H1 (cell line): Measurements from ENCODE around the gene ZNF280B. TPM values are rescaled to one million over a fixed set of nuclear protein-coding genes. Genes with fewer than 3 reads are reported as not detected.

ENCODE experiments used
- CTCF ChIA-PET: fragments of 300-600 bp; sonication (Branson Sonifier 250); formaldehyde crosslinking; loops from one replicate; lab custom pipeline; 2021; ENCODE audit not compliant: partially characterized antibody; lab: Charles Lee
- POLR2A ChIA-PET: fragments of 300-600 bp; sonication (Branson Sonifier 250); formaldehyde crosslinking; loops from one replicate; lab custom pipeline; 2021; ENCODE audit warnings: inconsistent platforms; ENCODE audit not compliant: partially characterized antibody; lab: Charles Lee
- DNase-seq, 2 experiments: peaks; one replicate each; pipeline versions ENCODE4 v3.0.0 to v3.0.0-alpha.2; 2010 to 2022; ENCODE audit warnings: low spot score in 2 of 2, low read depth in 1 of 2, mixed read lengths in 1 of 2
- FAIRE-seq: peaks from 2 replicates; lab custom pipeline; 2011; peaks lifted over from hg19 to GRCh38; lab: Jason Lieb, UNC
- H2AFZ ChIP-seq: 2 replicates; pipeline ENCODE4 v1.8.1; 2012; ENCODE audit warnings: low read length, inconsistent platforms
- H2AK5ac ChIP-seq: 2 replicates; pipeline ENCODE4 v1.6.1; 2013; ENCODE audit warnings: low read depth, low read length
- H2BK120ac ChIP-seq: replicated peaks from 2 replicates; pipeline ENCODE3; 2013; ENCODE audit warnings: low read depth, low read length, inconsistent platforms
- H2BK12ac ChIP-seq: 2 replicates; pipeline ENCODE4 v1.6.1; 2013; ENCODE audit warnings: low read depth, low read length
- H2BK15ac ChIP-seq: 2 replicates; pipeline ENCODE4 v1.6.1; 2013; ENCODE audit warnings: low read length
- H2BK20ac ChIP-seq: 2 replicates; pipeline ENCODE4 v1.6.1; 2013; ENCODE audit warnings: low read length
- H2BK5ac ChIP-seq: 2 replicates; pipeline ENCODE4 v1.6.1; 2013; ENCODE audit warnings: low read depth, low read length
- H3K14ac ChIP-seq: 2 replicates; pipeline ENCODE4 v1.6.1; 2013; ENCODE audit warnings: inconsistent platforms; ENCODE audit not compliant: insufficient read length
- H3K18ac ChIP-seq: 2 replicates; pipeline ENCODE4 v1.6.1; 2013; ENCODE audit warnings: low read length; ENCODE audit errors: extremely low read depth
- H3K23ac ChIP-seq: 2 replicates; pipeline ENCODE4 v1.6.1; 2013; ENCODE audit warnings: inconsistent platforms; ENCODE audit not compliant: insufficient read length
- H3K23me2 ChIP-seq: 2 replicates; pipeline ENCODE4 v1.6.1; 2013; ENCODE audit warnings: low read depth, low read length
- H3K27ac ChIP-seq: 2 replicates; pipeline ENCODE4 v1.6.1; 2011; ENCODE audit warnings: low read depth, low read length, inconsistent platforms
- H3K27me3 ChIP-seq, 4 experiments: replicated peaks in 1 of 4; 1 replicate in 1 of 4; 2 replicates in 3 of 4; pipeline versions ENCODE4 v1.6.1 to v1.8.1; 2011 to 2013; ENCODE audit warnings: low read length in 3 of 4, mild to moderate bottlenecking in 3 of 4, inconsistent platforms in 2 of 4, mixed read lengths in 2 of 4, moderate library complexity in 1 of 4; ENCODE audit not compliant: control insufficient read depth in 3 of 4, insufficient read depth in 3 of 4; ENCODE audit errors: extremely low read depth in 1 of 4
- H3K36me3 ChIP-seq, 4 experiments: 2 replicates each; pipeline versions ENCODE4 v1.6.1 to v1.8.1; 2011 to 2013; ENCODE audit warnings: mild to moderate bottlenecking in 4 of 4, low read length in 3 of 4, moderate library complexity in 2 of 4, control low read depth in 1 of 4, inconsistent platforms in 1 of 4; ENCODE audit not compliant: insufficient read depth in 4 of 4, control insufficient read depth in 2 of 4
- H3K4ac ChIP-seq: replicated peaks from 2 replicates; pipeline ENCODE3; 2013; ENCODE audit warnings: low read length, low read depth, mixed read lengths, inconsistent platforms; ENCODE audit not compliant: insufficient read length
- H3K4me1 ChIP-seq, 4 experiments: replicated peaks in 1 of 4; 1 replicate in 1 of 4; 2 replicates in 3 of 4; pipeline versions ENCODE4 v1.6.1 to v1.8.1; 2011 to 2013; ENCODE audit warnings: low read length in 3 of 4, inconsistent platforms in 2 of 4, mixed read lengths in 1 of 4; ENCODE audit not compliant: insufficient read depth in 4 of 4, control insufficient read depth in 3 of 4
- H3K4me2 ChIP-seq, 2 experiments: 2 replicates each; pipeline versions ENCODE4 v1.6.1 to v1.8.1; 2011 to 2013; ENCODE audit warnings: low read depth in 2 of 2, low read length in 2 of 2, control low read depth in 1 of 2, inconsistent platforms in 1 of 2, mild to moderate bottlenecking in 1 of 2; ENCODE audit not compliant: insufficient read depth in 1 of 2
- H3K4me3 ChIP-seq, 4 experiments: fragments of 200-600, 300-600 bp in 1 of 4; sonication (generic), shearing (Covaris generic), sonication (Bioruptor Twin) in 1 of 4; 2 replicates each; pipeline versions ENCODE4 v1.5.1 to v1.8.1; 2011 to 2016; ENCODE audit warnings: low read length in 4 of 4, low read depth in 3 of 4, control low read depth in 2 of 4, inconsistent platforms in 2 of 4, mild to moderate bottlenecking in 2 of 4, mixed read lengths in 1 of 4, moderate library complexity in 1 of 4; ENCODE audit not compliant: insufficient read depth in 2 of 4; ENCODE audit errors: extremely low read depth in 1 of 4
- H3K56ac ChIP-seq: replicated peaks from 2 replicates; pipeline ENCODE3; 2013; ENCODE audit warnings: low read depth, mild to moderate bottlenecking, mixed read lengths, low read length, inconsistent platforms; ENCODE audit not compliant: insufficient read length
- H3K79me1 ChIP-seq: 2 replicates; pipeline ENCODE4 v1.6.1; 2013; ENCODE audit warnings: low read depth, low read length, control low read depth
- H3K79me2 ChIP-seq, 2 experiments: 2 replicates each; pipeline versions ENCODE4 v1.6.1 to v1.8.1; 2012 to 2013; ENCODE audit warnings: low read length in 2 of 2, mild to moderate bottlenecking in 2 of 2, inconsistent platforms in 1 of 2; ENCODE audit not compliant: insufficient read depth in 2 of 2, control insufficient read depth in 1 of 2
- H3K9ac ChIP-seq, 4 experiments: replicated peaks in 1 of 4; 1 replicate in 1 of 4; 2 replicates in 3 of 4; pipeline versions ENCODE4 v1.6.1 to v1.8.1; 2011 to 2013; ENCODE audit warnings: low read depth in 3 of 4, low read length in 3 of 4, control low read depth in 2 of 4, mild to moderate bottlenecking in 2 of 4, moderate library complexity in 2 of 4, inconsistent platforms in 1 of 4; ENCODE audit errors: extremely low read depth in 1 of 4
- H3K9me3 ChIP-seq, 2 experiments: 2 replicates each; pipeline versions ENCODE4 v1.6.1 to v1.8.1; 2012 to 2013; ENCODE audit warnings: mild to moderate bottlenecking in 2 of 2, moderate library complexity in 2 of 2, control low read depth in 1 of 2, inconsistent platforms in 1 of 2, low read depth in 1 of 2, low read length in 1 of 2, mixed read lengths in 1 of 2; ENCODE audit not compliant: insufficient read depth in 2 of 2
- H4K20me1 ChIP-seq, 2 experiments: replicated peaks in 1 of 2; 2 replicates each; pipeline versions ENCODE3 to v1.8.1; 2011 to 2013; ENCODE audit warnings: inconsistent platforms in 2 of 2, low read length in 2 of 2, mild to moderate bottlenecking in 1 of 2; ENCODE audit not compliant: insufficient read depth in 2 of 2, control insufficient read depth in 1 of 2
- H4K5ac ChIP-seq: 2 replicates; pipeline ENCODE4 v1.6.1; 2013; ENCODE audit warnings: low read length, low read depth, mixed read lengths, inconsistent platforms; ENCODE audit not compliant: insufficient read length
- H4K8ac ChIP-seq: 2 replicates; pipeline ENCODE4 v1.8.0; 2013; ENCODE audit warnings: mild to moderate bottlenecking, moderate library complexity, low read length, inconsistent platforms; ENCODE audit not compliant: insufficient read depth; ENCODE audit errors: extremely low read depth
- H4K91ac ChIP-seq: replicated peaks from 2 replicates; pipeline ENCODE3; 2013; ENCODE audit warnings: low read length, mixed read lengths, inconsistent platforms; ENCODE audit not compliant: insufficient read length
- BACH1 ChIP-seq: IDR thresholded peaks from 2 replicates; pipeline ENCODE4 v1.6.1; 2012; ENCODE audit warnings: low read length, improper control_type of control experiment
- CBX5 ChIP-seq: fragments of 300-800, 300-1000 bp; sonication (generic); IDR thresholded peaks from 2 replicates; pipeline ENCODE4 v1.7.1; 2016; ENCODE audit warnings: antibody characterized with exemption, low read length, low read depth
- JUN ChIP-seq: IDR thresholded peaks from 2 replicates; pipeline ENCODE4 v1.6.1; 2011; ENCODE audit warnings: low read depth, mild to moderate bottlenecking, improper control_type of control experiment, low read length
- RBBP5 ChIP-seq: IDR thresholded peaks from 2 replicates; pipeline ENCODE4 v1.7.1; 2012; ENCODE audit warnings: low read depth, mild to moderate bottlenecking, inconsistent platforms, low read length, moderate library complexity, borderline replicate concordance
- SIX5 ChIP-seq: IDR thresholded peaks from 2 replicates; pipeline ENCODE4 v1.6.1; 2011; ENCODE audit warnings: mild to moderate bottlenecking, low read depth, low read length
- WGBS, 2 experiments: shearing (Covaris generic) in 1 of 2; methylation state at CpG; one replicate each; pipeline versions ENCODE4 v1.1.6 to v1.1.7; 2013 to 2015; ENCODE audit warnings: low lambda C conversion rate in 2 of 2, mixed read lengths in 2 of 2, inconsistent platforms in 1 of 2, low coverage in 1 of 2, missing lambda C conversion rate in 1 of 2; ENCODE audit not compliant: insufficient replicate concordance in 2 of 2, insufficient coverage in 1 of 2, insufficient read length in 1 of 2; ENCODE audit errors: extremely low coverage in 1 of 2, missing lambda C conversion rate in 1 of 2; 5-methylcytosine and 5-hydroxymethylcytosine counted together
- polyA plus RNA-seq, 7 experiments: library from polyadenylated mRNA; depleted of rRNA in 3 of 7; stranded (reverse) in 5 of 7; unstranded in 2 of 7; fragments of >200 nt in 5 of 7; fragments of 200-250 nt in 2 of 7; gene quantifications; 1 replicate in 5 of 7; 2 replicates in 1 of 7; 4 replicates in 1 of 7; pipeline versions ENCODE4 v1.2.1 to v1.2.3, GENCODE V29; 2011 to 2013; ENCODE audit warnings: missing spikeins in 2 of 7, mixed read lengths in 2 of 7
- total RNA-seq: library from RNA; stranded (reverse); fragmentation: NEBNext Ultra II Directional; extraction: Animal tissue kit (Norgen Biotek cat#: 25700); gene quantifications from 2 replicates; pipeline ENCODE4 v1.2.1, GENCODE V29; 2021

The ZNF280B gene
- total and polyA plus RNA-seq, 2 of the 8 experiments (the other 6 are each of a cell fraction or from before 2014, with no cell fraction given) = 4.8 to 11.7 TPM

DNA sequence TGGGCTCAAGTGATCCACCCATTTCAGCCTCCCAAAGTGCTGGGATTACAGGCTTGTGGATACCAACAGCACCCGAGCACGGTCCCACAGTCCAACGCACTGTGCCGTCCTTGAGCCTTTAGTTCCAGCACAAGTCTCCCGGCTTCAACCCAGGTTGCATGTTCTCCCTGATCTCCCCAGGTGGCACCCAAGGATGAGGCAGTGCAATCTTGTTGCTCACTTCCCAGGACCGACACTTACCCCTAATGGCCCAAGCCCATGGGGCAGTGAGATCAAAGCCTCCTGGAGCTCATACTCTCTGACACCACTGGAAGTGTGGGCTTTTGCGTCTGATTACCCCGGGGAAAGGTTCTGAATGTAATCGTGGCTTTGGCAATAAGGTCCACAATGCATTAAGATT is 47.1 kb upstream of the ZNF280B start:
- WGBS, 2 experiments = 91% methylated on average over 9 of the region's 9 CpGs; no CpG with 5 or more reads in 1 of the 2 experiments
- Histone ChIP-seq H3K9me3 (peaks cover 14 to 47% of the 10 kb centered on the region in 2 experiments), H3K4ac (no peak overlapping the region), H3K9ac (no peak overlapping the region), H3K4me3 (no peak overlapping the region), H2BK12ac (no peak overlapping the region), H3K27ac (no peak overlapping the region), H2BK20ac (no peak overlapping the region), H3K79me2 (no peaks in the 10 kb centered on the region), H3K4me1 (no peaks in the 10 kb centered on the region), H4K20me1 (no peaks in the 10 kb centered on the region), H3K18ac (no peak overlapping the region), H3K14ac (no peak overlapping the region), H3K36me3 (no peaks in the 10 kb centered on the region), H3K4me2 (no peak overlapping the region), H3K79me1 (no peaks in the 10 kb centered on the region), H2BK15ac (no peak overlapping the region), H3K56ac (no peak overlapping the region), H4K91ac (no peak overlapping the region), H2AFZ (no peak overlapping the region), H3K23ac (no peak overlapping the region), H2BK5ac (no peak overlapping the region), H2BK120ac (no peak overlapping the region), H4K5ac (no peak overlapping the region), H2AK5ac (no peak overlapping the region), H3K27me3 (peaks cover 7 to 31% (median 18%) of the 10 kb centered on the region in 4 experiments; a peak in 6 of 7 replicates), H3K23me2 (no peaks in the 10 kb centered on the region), H4K8ac (no peak overlapping the region; the same call in 1 of the 2 replicates)
- TF ChIP-seq RBBP5 (no peak), JUN (no peak), BACH1 (no peak), CBX5 (no peak), SIX5 (no peak)
- CTCF ChIA-PET = interaction anchor here (1.0 kb wide), 1 partner anchor 92 kb away, joined by 3 read pairs; no protein-coding TSS in a partner anchor
- DNase-seq (no peak), FAIRE-seq (no peak)
- POLR2A ChIA-PET = no interaction called here
